Heart right ventricle (tissue), 16 donors: Measurements from ENCODE around the gene TLDC2. TPM values are rescaled to one million over a fixed set of nuclear protein-coding genes. Genes with fewer than 3 reads are reported as not detected.
"Not testable (repeated sequence)": the region's sequence is repeated elsewhere in the genome, so short reads cannot be mapped to it uniquely, and the experiment has no call there.

ENCODE experiments used
- ATAC-seq, 8 donors: fragments of 200-7000 bp; cut with Tn5 transposase; one replicate each; pipeline ENCODE4 v1.9.1; 2020; ENCODE audit warnings: mild to moderate bottlenecking in 8 of 8, moderate library complexity in 8 of 8, moderate number of reproducible peaks in 1 of 8
- DNase-seq, 2 donors: peaks; one replicate each; pipeline ENCODE4 v3.0.0-alpha.2; 2020
- H3K27ac ChIP-seq, 10 donors: fragments of 200-600 bp; sonication (generic) in 2 of 10; one replicate each; pipeline versions ENCODE4 v1.5.0 to v1.8.0; 2020 to 2022; ENCODE audit warnings: mild to moderate bottlenecking in 3 of 10
- H3K27me3 ChIP-seq, 7 donors: fragments of 200-600 bp; one replicate each; pipeline ENCODE4 v1.8.0; 2021 to 2022; ENCODE audit warnings: mild to moderate bottlenecking in 2 of 7
- H3K36me3 ChIP-seq, 9 donors: fragments of 200-600 bp; sonication (generic) in 1 of 9; one replicate each; pipeline versions ENCODE4 v1.5.0 to v1.8.0; 2020 to 2022; ENCODE audit warnings: mild to moderate bottlenecking in 2 of 9
- H3K4me1 ChIP-seq, 9 donors: fragments of 200-600 bp; sonication (generic) in 1 of 9; one replicate each; pipeline versions ENCODE4 v1.5.0 to v1.8.0; 2020 to 2022; ENCODE audit warnings: mild to moderate bottlenecking in 4 of 9
- H3K4me3 ChIP-seq, 10 donors: fragments of 200-600 bp; sonication (generic) in 2 of 10; one replicate each; pipeline versions ENCODE4 v1.5.0 to v1.8.0; 2020 to 2022; ENCODE audit warnings: mild to moderate bottlenecking in 7 of 10, moderate library complexity in 2 of 10
- H3K9me3 ChIP-seq, 11 donors: fragments of 200-600 bp in 10 of 11; sonication (generic) in 2 of 11; one replicate each; pipeline versions ENCODE4 v1.5.0 to v1.8.0; 2013 to 2022; ENCODE audit warnings: mild to moderate bottlenecking in 2 of 11, control low read depth in 1 of 11, moderate library complexity in 1 of 11
- WGBS, 2 donors: extraction: QIAGEN DNeasy Blood & Tissue Kit; methylation state at CpG; one replicate each; pipeline ENCODE4 v1.1.7; 2013; ENCODE audit warnings: inconsistent platforms in 1 of 2; 5-methylcytosine and 5-hydroxymethylcytosine counted together
- intact Hi-C, 10 donors: fragments of 100-400 bp; cut with DNase I; formaldehyde crosslinking; loops; one replicate each; pipeline versions ENCODE4 v1.11.1 to v1.14.2; 2022
- polyA plus RNA-seq, 2 donors: library from polyadenylated mRNA; stranded (reverse); fragments of 200-250 nt; gene quantifications; one replicate each; pipeline ENCODE4 v1.2.3, GENCODE V29; 2013
- total RNA-seq, 10 donors: library from RNA; stranded (reverse); fragmentation: NEBNext Ultra II Directional in 3 of 10; extraction: Animal tissue kit (Norgen Biotek cat#: 25700) in 3 of 10; gene quantifications; one replicate each; pipeline versions ENCODE4 v1.2.1 to v1.2.4, GENCODE V29; 2021 to 2023
- TF ChIP-seq, protein P1 (sequence below), 9 donors: fragments of 200-600 bp; sonication (generic) in 2 of 9; IDR thresholded peaks; one replicate each; pipeline versions ENCODE4 v1.5.0 to v1.8.0; 2021 to 2022; ENCODE audit warnings: antibody characterized with exemption in 9 of 9, mild to moderate bottlenecking in 5 of 9, moderate library complexity in 1 of 9
- donor health status: Arrhythmogenic right ventricular cardiomyopathy.
- donor health status: ischemic (EF 13 %, LVEDD 7.1; RV severe dilation, severe dysfunction).
- donor health status: healthy with polysubstance abuse.
- donor health status: DM: no; HTN: yes; CAD: no.
- donor health status: DM: no; HTN: no; CAD: no.
- donor health status: ischemic (EF 25% LVEDD 6.9; RV normal size, moderate dysfunction).
- donor health status: ischemic (EF 25% LVEDD 5.7; RV mildly dilated, moderate dysfunction).
- donor health status: healthy.
- donor health status: DM: yes; HTN: yes; CAD: no.
- donor health status: Ischemic cardiomyopathy.
- donor health status: ischemic (EF 35%, LVEDD 5.7; RV mildly dilated, moderate dysfunction).
- donor health status: nonischemic (EF 11% LVEDD 7.7; RV severe dilation, severe dysfunction).
- donor health status: DM: yes; HTN: yes; CAD: no.
- donor health status: PGD.
- donor health status: ischemic (EF 29% LVEDD 5.4; RV normal size, mild dysfunction).
- donor health status: nonischemic (EF 23%, LVEDD 6.1; RV moderate dilation, normal function).

Gene TLDC2
- total and polyA plus RNA-seq, 12 donors, result 0.01 TPM; not detected in 11

DNA sequence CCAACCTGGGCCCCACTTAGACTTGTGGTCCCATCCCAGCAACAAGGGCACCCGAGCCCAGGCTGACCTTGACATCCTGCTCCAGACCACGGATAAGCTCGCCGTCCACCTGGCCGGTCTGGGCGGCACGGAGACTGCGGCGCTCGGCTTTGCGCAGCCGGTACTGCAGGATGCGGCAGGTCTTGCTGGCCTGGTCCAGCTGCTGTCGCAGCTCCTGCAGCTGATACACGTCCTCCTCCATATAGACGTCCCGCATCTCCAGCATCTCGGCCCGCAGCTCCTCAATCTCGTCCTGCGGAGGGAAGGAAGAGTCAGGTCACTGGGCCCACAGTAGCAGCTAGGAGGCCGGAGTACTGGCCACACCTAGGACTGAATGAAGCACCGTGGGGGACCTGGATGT, 36.8 kb upstream of the TLDC2 start:
- no peak for DNase-seq
- H3K4me1 ChIP-seq, result peaks cover 4 to 57% (median 44%) of the 10 kb centered on the region in 9 donors
- intact Hi-C loops, result no loop called here

DNA sequence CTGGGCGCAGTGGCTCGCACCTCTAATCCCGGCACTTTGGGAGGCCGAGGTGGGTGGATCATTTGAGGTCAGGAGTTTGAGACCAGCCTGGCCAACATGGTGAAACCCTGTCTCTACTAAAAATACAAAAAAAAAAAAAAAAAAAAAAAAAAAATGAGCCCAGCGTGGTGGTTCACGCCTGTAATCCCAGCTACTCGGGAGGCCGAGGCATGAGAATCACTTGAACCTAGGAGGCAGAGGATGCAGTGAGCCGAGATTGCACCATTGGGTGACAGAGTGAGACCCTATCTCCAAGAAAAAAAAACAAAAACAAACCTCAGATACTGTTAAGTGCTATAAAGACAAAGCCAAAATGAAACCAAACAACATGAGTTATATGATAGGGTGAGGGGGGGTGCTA, 34.9 kb upstream of the TLDC2 start:
- peaks cover 7 to 63% (median 44%) of the 10 kb centered on the region in 9 donors for H3K4me1 ChIP-seq
- ATAC-seq, intact Hi-C loops, DNase-seq, H3K4me3 ChIP-seq, H3K9me3 ChIP-seq, H3K27me3 ChIP-seq: not testable (repeated sequence)
- peaks cover 0 to 33% (median 6%) of the 10 kb centered on the region in 9 donors for H3K36me3 ChIP-seq
- WGBS, 2 donors, result 97% methylated on average over 9 of the region's 9 CpGs
- H3K27ac ChIP-seq, result peak overlapping the region in 5 of 10 donors; percentile 4 to 94 (median 37)

More for the DNA sequence above, 36.8 kb upstream of the TLDC2 start:
- no peak for ATAC-seq
- Histone ChIP-seq H3K36me3 (peaks cover 0 to 39% (median 6%) of the 10 kb centered on the region in 9 donors), H3K9me3 (no peaks in the 10 kb centered on the region), H3K27ac (no peak overlapping the region), H3K27me3 (no peaks in the 10 kb centered on the region), H3K4me3 (no peak overlapping the region)
- TF ChIP-seq, protein P1, sequence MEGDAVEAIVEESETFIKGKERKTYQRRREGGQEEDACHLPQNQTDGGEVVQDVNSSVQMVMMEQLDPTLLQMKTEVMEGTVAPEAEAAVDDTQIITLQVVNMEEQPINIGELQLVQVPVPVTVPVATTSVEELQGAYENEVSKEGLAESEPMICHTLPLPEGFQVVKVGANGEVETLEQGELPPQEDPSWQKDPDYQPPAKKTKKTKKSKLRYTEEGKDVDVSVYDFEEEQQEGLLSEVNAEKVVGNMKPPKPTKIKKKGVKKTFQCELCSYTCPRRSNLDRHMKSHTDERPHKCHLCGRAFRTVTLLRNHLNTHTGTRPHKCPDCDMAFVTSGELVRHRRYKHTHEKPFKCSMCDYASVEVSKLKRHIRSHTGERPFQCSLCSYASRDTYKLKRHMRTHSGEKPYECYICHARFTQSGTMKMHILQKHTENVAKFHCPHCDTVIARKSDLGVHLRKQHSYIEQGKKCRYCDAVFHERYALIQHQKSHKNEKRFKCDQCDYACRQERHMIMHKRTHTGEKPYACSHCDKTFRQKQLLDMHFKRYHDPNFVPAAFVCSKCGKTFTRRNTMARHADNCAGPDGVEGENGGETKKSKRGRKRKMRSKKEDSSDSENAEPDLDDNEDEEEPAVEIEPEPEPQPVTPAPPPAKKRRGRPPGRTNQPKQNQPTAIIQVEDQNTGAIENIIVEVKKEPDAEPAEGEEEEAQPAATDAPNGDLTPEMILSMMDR (IDR thresholded peaks at IDR 0.05), result no peak
- 97% methylated on average over 23 of the region's 23 CpGs for WGBS, 2 donors

DNA sequence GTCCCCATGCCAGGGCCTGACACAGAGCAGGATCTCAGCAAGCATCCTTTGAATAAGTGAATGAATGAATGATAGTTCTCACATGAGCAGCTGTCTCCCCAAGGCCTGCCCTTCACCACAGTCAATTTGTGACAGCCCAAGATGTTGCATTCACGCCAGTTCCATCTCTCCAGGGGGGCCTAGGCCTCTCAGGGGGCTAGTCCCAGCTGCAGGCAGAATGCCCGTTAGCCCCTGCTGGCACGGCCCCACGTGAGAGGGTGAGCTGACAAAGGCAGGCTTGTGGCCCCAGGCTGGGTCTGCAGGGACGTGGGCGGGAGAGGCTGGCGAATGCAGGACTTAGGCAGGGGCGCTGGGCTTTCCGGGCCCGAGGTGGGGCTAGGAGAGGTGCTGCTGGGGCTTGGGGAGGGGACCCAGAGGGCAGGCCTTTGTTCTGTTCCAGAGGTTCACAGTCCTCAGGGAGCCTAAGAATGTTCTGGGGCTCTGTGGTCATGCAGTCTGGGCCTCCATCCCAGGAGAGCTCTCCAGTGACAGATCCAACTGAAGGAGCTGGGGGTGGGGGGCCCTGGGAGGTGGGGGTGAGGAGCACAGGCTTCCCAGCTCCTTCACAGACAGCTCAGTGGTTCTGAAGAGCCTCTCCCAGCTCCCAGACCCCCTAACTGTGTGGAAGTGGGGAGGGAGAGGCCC, 30.5 kb upstream of the TLDC2 start:
- peak overlapping the region in 9 of 10 donors; percentile 74 to 94 (median 85) for H3K27ac ChIP-seq
- TF ChIP-seq, protein P1 (IDR thresholded peaks at IDR 0.05), result no peak
- H3K9me3 ChIP-seq, result peaks cover 0 to 1% (median 0%) of the 10 kb centered on the region in 11 donors
- peak in 1 of 2 donors; percentile 42 for DNase-seq
- H3K36me3 ChIP-seq, result no peaks in the 10 kb centered on the region
- intact Hi-C loops, result no loop called here
- no peak overlapping the region for H3K4me3 ChIP-seq
- ATAC-seq, result peak in 1 of 8 donors; percentile 12
- H3K27me3 ChIP-seq, result no peaks in the 10 kb centered on the region
- H3K4me1 ChIP-seq, result peaks cover 25 to 86% (median 75%) of the 10 kb centered on the region in 9 donors
- WGBS, 2 donors, result 73 to 76% methylated on average over 10 of the region's 10 CpGs

DNA sequence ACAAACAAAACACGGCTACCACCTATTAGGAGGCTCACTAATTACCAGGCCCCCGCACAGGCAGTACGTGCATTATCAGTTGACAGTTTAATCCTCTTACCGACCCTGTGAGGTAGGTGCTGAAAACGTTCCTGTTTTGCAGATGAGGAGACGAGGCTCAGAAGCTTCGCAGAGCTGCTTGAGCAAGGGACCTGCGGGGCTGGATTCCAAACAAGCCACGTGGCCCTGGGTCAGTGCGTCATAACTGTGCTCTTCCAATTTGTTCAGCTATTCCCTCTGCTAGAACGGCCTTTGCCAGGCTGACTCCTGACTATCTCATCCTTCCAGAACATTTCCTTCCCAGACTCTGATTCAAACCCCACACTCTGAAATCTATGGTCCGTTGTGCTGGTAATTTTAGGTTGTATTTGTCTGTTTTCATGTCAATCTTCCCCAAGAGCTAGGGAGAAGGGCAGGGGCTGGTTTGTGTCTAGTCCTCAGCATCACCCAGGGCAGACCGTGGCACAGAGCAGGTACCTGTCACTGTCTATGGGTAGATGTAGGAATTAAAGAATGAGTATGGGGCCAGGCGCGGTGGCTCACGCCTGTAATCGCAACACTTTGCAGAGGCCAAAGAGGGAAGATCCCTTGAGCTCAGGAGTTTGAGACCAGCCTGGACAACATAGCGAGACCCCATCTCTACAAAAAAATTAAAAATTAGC, 28.8 kb upstream of the TLDC2 start:
- intact Hi-C loops, result no loop called here
- no peaks in the 10 kb centered on the region for H3K27me3 ChIP-seq
- DNase-seq (peak; percentile 73 to 78), ATAC-seq (peak; percentile 74 to 89 (median 82))
- H3K4me1 ChIP-seq, result peaks cover 29 to 99% (median 79%) of the 10 kb centered on the region in 9 donors
- peak overlapping the region; percentile 74 to 94 (median 84) for H3K27ac ChIP-seq
- H3K4me3 ChIP-seq, result no peak overlapping the region
- 46 to 54% methylated on average over 18 of the region's 18 CpGs for WGBS, 2 donors
- no peaks in the 10 kb centered on the region for H3K36me3 ChIP-seq
- TF ChIP-seq, protein P1 (IDR thresholded peaks at IDR 0.05), result no peak
- H3K9me3 ChIP-seq, result peaks cover 0 to 6% (median 0%) of the 10 kb centered on the region in 11 donors
